ENCODE measurements around the gene SPATA17.
"Not testable (repeated sequence)": the region's sequence is repeated elsewhere in the genome, so short reads cannot be mapped to it uniquely, and the experiment has no call there.

Gene SPATA17

GRCh38 chr1:217630711-217631591 lies at the start of gene SPATA17, which contains the start of gene GPATCH2:
Gene SPATA17, plus strand, starts transcription at chr1:217631344. Its CDS starts 35 bp downstream, at chr1:217631379.
Gene GPATCH2, minus strand, starts transcription at chr1:217631090. Its CDS starts 119 bp downstream, at chr1:217630971.
- DNase-seq, result peak; percentile 87

GRCh38 chr1:217584286-217584811 lies 46.8 kb upstream of the SPATA17 start:
- DNase-seq, result not testable (repeated sequence)

- peak; percentile 45 for DNase-seq
Measured at GRCh38 chr1:217585577-217585976, 45.6 kb upstream of the SPATA17 start.

- DNase-seq, result no peak
Measured at GRCh38 chr1:217586586-217586985, 44.6 kb upstream of the SPATA17 start.

GRCh38 chr1:217590598-217590997 lies 40.5 kb upstream of the SPATA17 start:
- no peak for DNase-seq

- no peak for DNase-seq
Measured at GRCh38 chr1:217599154-217599553, 32.0 kb upstream of the SPATA17 start.

- no peak for DNase-seq
Measured at GRCh38 chr1:217602380-217602779, 28.8 kb upstream of the SPATA17 start.

- DNase-seq, result no peak
Measured at GRCh38 chr1:217605390-217605789, 25.8 kb upstream of the SPATA17 start.

GRCh38 chr1:217614200-217614712 lies 16.9 kb upstream of the SPATA17 start:
- DNase-seq, result no peak

GRCh38 chr1:217617126-217617525 lies 14.0 kb upstream of the SPATA17 start:
- DNase-seq, result peak; percentile 50

GRCh38 chr1:217620814-217621213 lies 10.3 kb upstream of the SPATA17 start:
- peak; percentile 8 for DNase-seq

- no peak for DNase-seq
Measured at GRCh38 chr1:217622042-217622441, 9.1 kb upstream of the SPATA17 start.

GRCh38 chr1:217626321-217626720 lies 4.8 kb upstream of the SPATA17 start:
- DNase-seq, result no peak

GRCh38 chr1:217627431-217627830 lies 3.7 kb upstream of the SPATA17 start:
- no peak for DNase-seq

GRCh38 chr1:217642455-217642854 lies 11.3 kb downstream of the SPATA17 start:
- DNase-seq, result no peak

- DNase-seq, result peak; percentile 71
Measured at GRCh38 chr1:217647791-217648190, 16.6 kb downstream of the SPATA17 start.

GRCh38 chr1:217650674-217651073 lies 19.5 kb downstream of the SPATA17 start:
- DNase-seq, result no peak

GRCh38 chr1:217660353-217661062 lies 29.4 kb downstream of the SPATA17 start:
- no peak for DNase-seq

GRCh38 chr1:217661407-217661806 lies 30.3 kb downstream of the SPATA17 start:
- DNase-seq, result no peak

- no peak for DNase-seq
Measured at GRCh38 chr1:217668351-217668940, 37.3 kb downstream of the SPATA17 start.

- DNase-seq, result peak; percentile 94
Measured at GRCh38 chr1:217673387-217673786, 42.2 kb downstream of the SPATA17 start.

- peak; percentile 64 for DNase-seq
Measured at GRCh38 chr1:217674028-217674729, 43.0 kb downstream of the SPATA17 start.
